A673 (cell line): ENCODE measurements around the gene ARHGEF40. TPM values are rescaled to one million over a fixed set of nuclear protein-coding genes. Genes with fewer than 3 reads are reported as not detected.

Experiments
- BruUV-seq: library from RNA; stranded (reverse); fragments of 400-500 nt; replicated peaks from 2 replicates; lab custom pipeline; 2021; lab: Mats Ljungman, UMichigan
- CTCF ChIA-PET: fragments of 300-600 bp; sonication (Branson Sonifier 250); formaldehyde crosslinking; loops from one replicate; lab custom pipeline; 2022; ENCODE audit warnings: antibody characterized with exemption; lab: Charles Lee
- POLR2A ChIA-PET: fragments of 300-600 bp; sonication (Branson Sonifier 250); formaldehyde crosslinking; loops from one replicate; lab custom pipeline; 2022; ENCODE audit warnings: antibody characterized with exemption; ENCODE audit not compliant: low non-redundant PET; lab: Charles Lee
- DNase-seq: peaks from one replicate; pipeline ENCODE4 v3.0.0-alpha.2; 2015; ENCODE audit warnings: low spot score
- H3K27ac ChIP-seq: fragments of 200-600 bp; sonication (generic); 2 replicates; pipeline ENCODE4 v1.5.1; 2016; ENCODE audit warnings: mixed run types, low read depth, mild to moderate bottlenecking, mixed read lengths, antibody characterized with exemption, low read length; ENCODE audit not compliant: poor library complexity, severe bottlenecking
- H3K27me3 ChIP-seq: fragments of 200-600 bp; sonication (generic); replicated peaks from 2 replicates; pipeline ENCODE4 v1.6.1; 2017; ENCODE audit warnings: mixed run types, low read depth, mild to moderate bottlenecking, mixed read lengths, antibody characterized with exemption, low read length; ENCODE audit not compliant: insufficient read depth, poor library complexity
- H3K36me3 ChIP-seq: fragments of 200-600 bp; sonication (generic); 2 replicates; pipeline ENCODE4 v1.6.1; 2016; ENCODE audit warnings: mixed run types, mild to moderate bottlenecking, mixed read lengths, antibody characterized with exemption, low read length; ENCODE audit not compliant: insufficient read depth, poor library complexity, severe bottlenecking
- H3K4me1 ChIP-seq: fragments of 200-600 bp; sonication (generic); 2 replicates; pipeline ENCODE4 v1.6.1; 2017; ENCODE audit warnings: mixed run types, mild to moderate bottlenecking, mixed read lengths, antibody characterized with exemption, low read length; ENCODE audit not compliant: insufficient read depth, poor library complexity, severe bottlenecking
- H3K4me3 ChIP-seq: fragments of 200-600 bp; sonication (generic); 2 replicates; pipeline ENCODE4 v1.5.1; 2016; ENCODE audit warnings: low read depth, mixed run types, mild to moderate bottlenecking, mixed read lengths, low read length; ENCODE audit not compliant: poor library complexity, severe bottlenecking
- H3K9me3 ChIP-seq: fragments of 200-600 bp; sonication (generic); 2 replicates; pipeline ENCODE4 v1.6.1; 2016; ENCODE audit warnings: mixed run types, low read depth, mild to moderate bottlenecking, mixed read lengths, antibody characterized with exemption, low read length; ENCODE audit not compliant: poor library complexity, severe bottlenecking
- CTCF ChIP-seq: fragments of 300-800, 200-600 bp; sonication (generic); conservative IDR thresholded peaks from 2 replicates; pipeline ENCODE4 v1.5.1; 2017; ENCODE audit warnings: low read depth, mild to moderate bottlenecking, antibody characterized with exemption, low read length, moderate library complexity, mixed read lengths
- EZH2 ChIP-seq: fragments of 200-600 bp; sonication (generic); IDR thresholded peaks from 2 replicates; pipeline ENCODE4 v1.6.1; 2017; ENCODE audit warnings: borderline replicate concordance, low read depth, mild to moderate bottlenecking, mixed read lengths, antibody characterized with exemption, low read length; ENCODE audit not compliant: poor library complexity, severe bottlenecking
- intact Hi-C: fragments of 100-400 bp; cut with micrococcal nuclease; formaldehyde crosslinking; loops from one replicate; pipeline ENCODE4 v1.10.0; 2022; ENCODE audit not compliant: unreplicated experiment
- total RNA-seq: library from RNA; stranded (reverse); gene quantifications from 2 replicates; pipeline ENCODE4 v1.2.3, GENCODE V29; 2021

The ARHGEF40 gene
- total RNA-seq, 1 experiment from 2014 or later = 89.6 TPM

- peaks cover 27% of the 10 kb centered on the region for H3K4me1 ChIP-seq
- TF ChIP-seq EZH2 (no peak), CTCF (no peak)
- no peaks in the 10 kb centered on the region for H3K27me3 ChIP-seq
- POLR2A ChIA-PET = interaction anchor here (0.6 to 1.6 kb wide), 3 partner anchors 24 to 314 kb away, joined by 5 to 15 read pairs (median 5); no protein-coding TSS in a partner anchor
- intact Hi-C loops = loop anchor here (1.0 kb wide), 2 partner anchors 17 to 34 kb away; no protein-coding TSS in a partner anchor
- H3K36me3 ChIP-seq = peaks cover 27% of the 10 kb centered on the region
- H3K27ac ChIP-seq = peak overlapping the region; percentile 90
- no peak for DNase-seq
- BruUV-seq = no TSS peak
- H3K4me3 ChIP-seq = peak overlapping the region; percentile 98
- no peaks in the 10 kb centered on the region for H3K9me3 ChIP-seq
- CTCF ChIA-PET = interaction anchor here (0.6 to 2.5 kb wide), 10 partner anchors 17 to 56 kb away, joined by 3 to 29 read pairs (median 8); no protein-coding TSS in a partner anchor
Observed at GRCh38 chr14:21070610-21071224, 613 bp downstream of the ARHGEF40 start.

- Histone ChIP-seq H3K4me3 (peak overlapping the region; percentile 98), H3K27me3 (no peaks in the 10 kb centered on the region), H3K27ac (peak overlapping the region; percentile 90), H3K36me3 (peaks cover 34% of the 10 kb centered on the region), H3K9me3 (no peaks in the 10 kb centered on the region), H3K4me1 (peaks cover 27% of the 10 kb centered on the region)
- no TSS peak for BruUV-seq
- ChIA-PET CTCF (interaction anchor here (0.5 to 2.5 kb wide), 10 partner anchors 16 to 56 kb away, joined by 3 to 29 read pairs (median 12); no protein-coding TSS in a partner anchor), POLR2A (interaction anchor here (0.5 to 1.6 kb wide), 6 partner anchors 19 to 313 kb away, joined by 5 to 15 read pairs (median 7); no protein-coding TSS in a partner anchor)
- DNase-seq = peak; percentile 98
- intact Hi-C loops = loop anchor here (1.0 kb wide), 2 partner anchors 16 to 33 kb away; no protein-coding TSS in a partner anchor
- TF ChIP-seq EZH2 (no peak), CTCF (no peak)
Observed at GRCh38 chr14:21071225-21072030, 1.3 kb downstream of the ARHGEF40 start.

- peak overlapping the region; percentile 90 for H3K27ac ChIP-seq
- ChIA-PET CTCF (interaction anchor here (0.8 to 2.5 kb wide), 8 partner anchors 16 to 57 kb away, joined by 3 to 29 read pairs (median 15); no protein-coding TSS in a partner anchor), POLR2A (interaction anchor here (0.5 to 1.6 kb wide), 5 partner anchors 18 to 312 kb away, joined by 5 to 15 read pairs (median 8); no protein-coding TSS in a partner anchor)
- no peaks in the 10 kb centered on the region for H3K9me3 ChIP-seq
- peaks cover 27% of the 10 kb centered on the region for H3K4me1 ChIP-seq
- TF ChIP-seq EZH2 = no peak
- TF ChIP-seq CTCF = no peak
- H3K4me3 ChIP-seq = peak overlapping the region; percentile 98
- TSS peak; percentile 59 for BruUV-seq
- H3K36me3 ChIP-seq = peaks cover 40% of the 10 kb centered on the region
- no peaks in the 10 kb centered on the region for H3K27me3 ChIP-seq
- intact Hi-C loops = no loop called here
- DNase-seq = peak; percentile 74
Observed at GRCh38 chr14:21072031-21072473, 1.9 kb downstream of the ARHGEF40 start.
